ENCODE results near the gene LRBA. TPM values are rescaled to one million over a fixed set of nuclear protein-coding genes. Genes with fewer than 3 reads are reported as not detected.

Gene LRBA
- polyA plus RNA-seq, 2 of the 4 experiments (the other 2 are of a cell fraction) = 10.7 to 25.1 TPM

- H3K4me1 ChIP-seq = peaks cover 6% of the 10 kb centered on the region; the same call in 1 of the 3 replicates
- DNase-seq (ENCODE audit: low read depth in 1 of 2, low spot score in 1 of 2) (no peak), ATAC-seq (no peak), FAIRE-seq (no peak)
- 85% methylated on average over 4 of the region's 4 CpGs for WGBS (ENCODE audit: missing lambda C conversion rate)
- H3K4me2 ChIP-seq = no peak overlapping the region
- CTCF ChIA-PET = interaction anchor here (0.6 kb wide), 1 partner anchor 335 kb away, joined by 3 read pairs; no protein-coding TSS in a partner anchor
- POLR2A ChIA-PET = no interaction called here
- TF ChIP-seq JUNB (IDR thresholded peaks at IDR 0.05) = no peak
- TF ChIP-seq EP300 (IDR thresholded peaks at IDR 0.05) = no peak
- no peak for TF ChIP-seq PHF8 (IDR thresholded peaks at IDR 0.05; ENCODE audit: borderline replicate concordance, low read depth)
- no peak for TF ChIP-seq POLR2AphosphoS2 (conservative IDR thresholded peaks at IDR 0.05; ENCODE audit: low read length)
- TF ChIP-seq EHMT2 (IDR thresholded peaks at IDR 0.05; ENCODE audit: low read depth) = no peak
- H3K4me3 ChIP-seq = no peak overlapping the region
- no peaks in the 10 kb centered on the region for H3K9me3 ChIP-seq
- H3K27ac ChIP-seq = no peak overlapping the region
These were observed 603.6 kb downstream of the LRBA start for GRCh38 chr4:150411520-150411919.

- Histone ChIP-seq H3K4me1 (no peaks in the 10 kb centered on the region), H3K9me3 (no peaks in the 10 kb centered on the region), H3K4me3 (no peak overlapping the region), H3K27ac (no peak overlapping the region), H3K4me2 (no peak overlapping the region)
- TF ChIP-seq CEBPB (IDR thresholded peaks at IDR 0.05) = no peak
- no peak for TF ChIP-seq NFE2L2 (conservative IDR thresholded peaks at IDR 0.05; ENCODE audit: low read length)
- no peak for TF ChIP-seq ATOH8 (CRISPR knock-in tag; IDR thresholded peaks at IDR 0.05; ENCODE audit: low read depth)
- no peak for TF ChIP-seq HDAC2 (IDR thresholded peaks at IDR 0.05)
- no peak for TF ChIP-seq HES2 (IDR thresholded peaks at IDR 0.05)
- no peak for TF ChIP-seq PBX3 (IDR thresholded peaks at IDR 0.05)
- TF ChIP-seq FOXS1 (CRISPR knock-in tag; IDR thresholded peaks at IDR 0.05) = no peak
- FAIRE-seq = no peak
- POLR2A ChIA-PET = no interaction called here
- ATAC-seq = no peak
- WGBS (ENCODE audit: missing lambda C conversion rate) = 68% methylated on average over 5 of the region's 5 CpGs
- DNase-seq (ENCODE audit: low read depth in 1 of 2, low spot score in 1 of 2) = no peak
- CTCF ChIA-PET = no interaction called here
These were observed 612.2 kb downstream of the LRBA start for GRCh38 chr4:150402871-150403272.

GRCh38 chr4:150401083-150401687 lies 613.9 kb downstream of the LRBA start:
- WGBS (ENCODE audit: missing lambda C conversion rate) = 93% methylated on average over 7 of the region's 7 CpGs
- TF ChIP-seq CHD4 (IDR thresholded peaks at IDR 0.05; ENCODE audit: borderline replicate concordance) (no peak), FOXS1 (CRISPR knock-in tag; IDR thresholded peaks at IDR 0.05) (no peak), CBX2 (IDR thresholded peaks at IDR 0.05; ENCODE audit: borderline replicate concordance, low read depth) (no peak), HES2 (IDR thresholded peaks at IDR 0.05) (no peak), ZNF302 (CRISPR knock-in tag; IDR thresholded peaks at IDR 0.05) (no peak), FOSB (CRISPR knock-in tag; IDR thresholded peaks at IDR 0.05) (no peak), MAX (IDR thresholded peaks at IDR 0.05) (no peak), CTCF (IDR thresholded peaks at IDR 0.05) (no peak), EHF (CRISPR knock-in tag; IDR thresholded peaks at IDR 0.05) (no peak), NPAS2 (CRISPR knock-in tag; IDR thresholded peaks at IDR 0.05; ENCODE audit: borderline replicate concordance) (no peak), RFX5 (IDR thresholded peaks at IDR 0.05) (no peak), HOXB13 (CRISPR knock-in tag; IDR thresholded peaks at IDR 0.05; ENCODE audit: low read depth) (no peak), EP300 (IDR thresholded peaks at IDR 0.05) (no peak), USF2 (IDR thresholded peaks at IDR 0.05) (no peak), MAZ (IDR thresholded peaks at IDR 0.05; ENCODE audit: borderline replicate concordance, low read depth, low read length) (no peak), HMGXB4 (CRISPR knock-in tag; IDR thresholded peaks at IDR 0.05; ENCODE audit: borderline replicate concordance) (no peak)

More at GRCh38 chr4:150401083-150401687, 613.9 kb downstream of the LRBA start:
- H3K4me1 ChIP-seq = no peaks in the 10 kb centered on the region
- CTCF ChIA-PET = no interaction called here
- H3K9me3 ChIP-seq = no peaks in the 10 kb centered on the region
- H3K4me3 ChIP-seq = no peak overlapping the region
- ATAC-seq = no peak
- H3K4me2 ChIP-seq = no peak overlapping the region
- FAIRE-seq = no peak
- no peak for DNase-seq (ENCODE audit: low read depth in 1 of 2, low spot score in 1 of 2)
- H3K27ac ChIP-seq = no peak overlapping the region
- POLR2A ChIA-PET = no interaction called here

All from A549 (cell line).